Choroid plexus epithelial cell (primary cell): ENCODE data around the gene PSMD11.
"Not testable (repeated sequence)": the region's sequence is repeated elsewhere in the genome, so short reads cannot be mapped to it uniquely, and the experiment has no call there.

Source experiments
- DNase-seq: peaks from one replicate; pipeline ENCODE4 v3.0.0-alpha.2; 2010; ENCODE audit warnings: low read depth
- H3K4me3 ChIP-seq: 2 replicates; pipeline ENCODE4 v1.5.1; 2011; ENCODE audit warnings: low read depth, mild to moderate bottlenecking, control low read depth, low read length, moderate library complexity
- TF ChIP-seq, protein P1 (sequence below): conservative IDR thresholded peaks from 2 replicates; pipeline ENCODE4 v1.5.1; 2011; ENCODE audit warnings: low read depth, mild to moderate bottlenecking, control low read depth, inconsistent platforms, low read length, moderate library complexity

Gene PSMD11

DNA sequence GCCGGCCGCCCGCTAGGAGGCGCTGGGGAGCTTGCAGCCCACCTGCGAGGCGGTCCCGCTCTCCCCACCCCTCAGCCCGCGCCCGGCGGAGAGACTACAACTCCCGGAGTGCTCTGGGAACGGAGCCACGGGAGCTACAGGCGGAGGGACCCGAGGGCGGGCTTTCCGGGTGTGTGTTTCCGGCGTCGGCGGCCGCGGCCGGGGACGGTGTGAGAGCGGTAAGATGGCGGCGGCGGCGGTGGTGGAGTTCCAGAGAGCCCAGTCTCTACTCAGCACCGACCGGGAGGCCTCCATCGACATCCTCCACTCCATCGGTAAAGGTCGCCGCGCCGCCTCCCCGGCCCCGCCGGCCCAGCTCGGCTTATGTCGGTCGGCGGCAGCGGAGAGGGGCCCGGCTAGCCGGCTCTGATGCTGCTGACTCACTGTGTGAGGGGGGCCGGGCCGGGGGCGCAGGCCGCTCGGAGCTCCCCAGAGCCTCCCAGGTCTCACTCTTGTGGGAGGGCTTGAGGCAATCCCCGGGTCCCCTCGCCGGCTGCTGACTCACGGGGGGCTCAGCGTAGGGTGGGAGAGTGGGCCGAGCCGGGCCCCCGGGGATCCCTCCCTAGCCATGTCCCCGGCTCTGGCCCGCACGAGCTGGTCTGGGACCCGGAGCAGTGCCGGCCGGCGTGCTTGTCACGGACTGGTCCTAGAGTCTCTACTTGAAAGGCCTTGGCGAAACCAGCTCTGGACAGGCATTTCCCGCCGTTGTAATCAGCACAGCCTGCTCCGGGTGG is at the start of gene PSMD11:
Gene PSMD11, plus strand, starts transcription at position 210 of the 773 bp plus-strand sequence. Its CDS starts 14 bp downstream, at position 224.
- DNase-seq: peak; percentile 98
- H3K4me3 ChIP-seq: peak within 1 kb of the TSS; percentile 93
- TF ChIP-seq, protein P1, sequence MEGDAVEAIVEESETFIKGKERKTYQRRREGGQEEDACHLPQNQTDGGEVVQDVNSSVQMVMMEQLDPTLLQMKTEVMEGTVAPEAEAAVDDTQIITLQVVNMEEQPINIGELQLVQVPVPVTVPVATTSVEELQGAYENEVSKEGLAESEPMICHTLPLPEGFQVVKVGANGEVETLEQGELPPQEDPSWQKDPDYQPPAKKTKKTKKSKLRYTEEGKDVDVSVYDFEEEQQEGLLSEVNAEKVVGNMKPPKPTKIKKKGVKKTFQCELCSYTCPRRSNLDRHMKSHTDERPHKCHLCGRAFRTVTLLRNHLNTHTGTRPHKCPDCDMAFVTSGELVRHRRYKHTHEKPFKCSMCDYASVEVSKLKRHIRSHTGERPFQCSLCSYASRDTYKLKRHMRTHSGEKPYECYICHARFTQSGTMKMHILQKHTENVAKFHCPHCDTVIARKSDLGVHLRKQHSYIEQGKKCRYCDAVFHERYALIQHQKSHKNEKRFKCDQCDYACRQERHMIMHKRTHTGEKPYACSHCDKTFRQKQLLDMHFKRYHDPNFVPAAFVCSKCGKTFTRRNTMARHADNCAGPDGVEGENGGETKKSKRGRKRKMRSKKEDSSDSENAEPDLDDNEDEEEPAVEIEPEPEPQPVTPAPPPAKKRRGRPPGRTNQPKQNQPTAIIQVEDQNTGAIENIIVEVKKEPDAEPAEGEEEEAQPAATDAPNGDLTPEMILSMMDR: peak; percentile 83

DNA sequence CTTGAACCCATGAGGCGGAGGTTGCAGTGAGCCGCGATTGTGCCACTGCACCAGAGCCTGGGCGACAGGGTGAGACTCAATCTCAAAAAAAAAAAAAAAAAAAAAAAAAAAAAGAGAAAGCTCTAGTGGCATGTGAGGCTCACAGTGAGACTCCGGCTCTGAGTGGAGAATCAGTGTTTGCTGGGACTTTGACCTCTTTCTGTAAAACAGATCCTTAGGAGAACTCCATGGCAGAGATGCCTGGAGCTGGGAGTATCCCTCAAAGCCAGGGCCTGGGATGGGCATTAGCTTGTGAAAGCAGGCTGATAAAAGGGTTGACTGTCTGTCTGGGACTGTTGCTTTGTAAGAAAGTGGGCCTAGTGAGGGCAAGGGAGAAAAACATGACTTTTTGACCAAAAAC is 48.0 kb upstream of the PSMD11 start:
- TF ChIP-seq, protein P1: no peak
- DNase-seq: no peak

DNA sequence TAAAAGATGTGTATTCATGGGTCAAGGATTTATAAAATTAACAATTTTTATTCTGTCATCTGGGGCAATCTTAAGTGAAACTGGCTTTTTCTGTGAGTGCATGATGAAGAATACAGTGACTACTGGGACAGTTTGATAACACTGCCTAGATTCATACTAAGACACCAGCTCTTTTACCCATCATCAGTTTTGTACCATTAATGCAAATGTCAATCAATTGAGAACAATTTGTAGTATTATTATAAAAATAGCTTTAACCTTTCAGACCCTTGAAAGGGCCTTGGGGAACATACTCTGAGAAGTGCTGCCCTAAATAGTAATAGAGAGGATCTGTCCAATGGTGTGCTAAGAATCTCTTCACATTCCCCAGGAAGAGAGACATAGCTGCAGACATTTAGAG is 45.4 kb upstream of the PSMD11 start:
- DNase-seq: no peak
- H3K4me3 ChIP-seq: no peak overlapping the region
- TF ChIP-seq, protein P1: no peak

More for the DNA sequence above, 48.0 kb upstream of the PSMD11 start:
- H3K4me3 ChIP-seq: no peak overlapping the region

DNA sequence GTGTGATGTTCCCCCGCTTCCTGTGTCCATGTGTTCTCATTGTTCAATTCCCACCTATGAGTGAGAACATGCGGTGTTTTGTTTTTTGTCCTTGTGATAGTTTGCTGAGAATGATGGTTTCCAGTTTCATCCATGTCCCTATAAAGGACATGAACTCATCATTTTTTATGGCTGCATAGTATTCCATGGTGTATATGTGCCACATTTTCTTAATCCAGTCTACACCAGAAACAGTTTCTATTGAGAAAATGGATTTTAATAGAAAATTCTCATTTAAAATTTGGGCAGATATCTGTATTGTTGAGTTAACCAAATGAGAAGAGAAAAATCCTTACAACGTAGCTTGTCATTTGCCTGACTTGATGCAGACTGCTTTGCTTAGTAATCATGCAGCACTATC is 34.2 kb upstream of the PSMD11 start:
- not testable (repeated sequence) for H3K4me3 ChIP-seq

DNA sequence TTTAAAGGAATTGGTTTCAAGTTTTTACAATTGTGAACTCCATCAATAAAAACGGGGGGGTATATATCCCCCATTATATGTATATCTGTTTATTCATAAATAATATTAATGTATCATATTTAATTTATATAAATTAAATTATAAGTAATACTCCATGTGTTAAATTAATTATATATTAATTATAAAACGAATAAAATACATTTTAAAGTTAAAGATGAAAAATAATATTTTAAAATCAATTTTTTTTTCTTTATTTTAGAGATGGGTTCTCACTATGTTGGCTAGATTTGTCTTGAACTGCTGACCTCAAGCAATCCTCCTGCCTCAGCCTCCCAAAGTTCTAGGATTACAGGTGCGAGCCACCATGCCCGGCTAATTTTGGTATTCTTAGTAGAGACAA is 17.4 kb upstream of the PSMD11 start:
- no peak overlapping the region for H3K4me3 ChIP-seq
- no peak for DNase-seq
- TF ChIP-seq, protein P1: no peak

More for the DNA sequence above, 34.2 kb upstream of the PSMD11 start:
- DNase-seq: not testable (repeated sequence)

DNA sequence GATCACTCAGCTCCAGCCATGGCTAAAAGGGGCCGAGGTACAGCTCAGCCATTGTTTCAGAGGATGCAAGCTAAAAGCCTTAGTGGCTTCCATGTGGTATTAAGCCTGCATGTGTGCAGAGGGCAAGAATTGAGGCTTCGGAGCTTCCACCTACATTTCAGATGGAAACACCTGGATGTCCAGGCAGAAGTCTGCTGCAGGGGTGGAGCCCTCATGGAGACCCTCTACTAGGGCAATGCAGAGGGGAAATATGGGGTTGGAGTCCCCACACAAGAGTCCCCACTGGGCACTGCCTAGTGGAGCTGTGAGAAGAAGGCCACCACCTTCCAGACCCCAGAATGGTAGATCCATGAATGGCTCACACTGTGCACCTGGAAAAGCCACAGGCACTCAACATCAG is 14.7 kb upstream of the PSMD11 start:
- TF ChIP-seq, protein P1: no peak
- no peak overlapping the region for H3K4me3 ChIP-seq
- no peak for DNase-seq

DNA sequence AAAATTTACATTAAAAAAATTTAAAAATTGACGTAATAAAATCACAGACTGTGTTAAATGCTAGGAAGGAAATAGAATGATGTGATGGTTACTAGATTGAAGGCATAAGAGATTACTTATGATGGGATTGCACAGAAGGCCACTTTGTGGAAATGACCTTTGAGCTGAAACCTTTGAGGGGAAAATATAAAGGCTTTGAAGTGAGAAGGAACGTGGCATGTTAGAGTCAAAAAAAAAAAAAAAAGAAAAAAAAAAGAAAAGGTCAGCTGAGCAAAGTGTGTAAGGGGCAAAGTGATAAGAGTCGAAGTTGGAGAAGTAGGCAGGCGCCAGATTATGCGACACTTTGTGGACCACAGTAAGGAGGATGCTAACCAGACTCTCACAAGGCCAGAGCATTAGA is 3.6 kb upstream of the PSMD11 start:
- TF ChIP-seq, protein P1: no peak

More for the DNA sequence above, 3.6 kb upstream of the PSMD11 start:
- DNase-seq: no peak
- H3K4me3 ChIP-seq: no peak overlapping the region
